ENCODE measurements around the gene ITGB1BP1.

ITGB1BP1 gene

GRCh38 chr2:9445089-9445488 is 21.8 kb upstream of the ITGB1BP1 start:
- no peak for DNase-seq (ENCODE audit: low read depth, low spot score)
- ChIA-PET CTCF (interaction anchor here (1.3 kb wide), 1 partner anchor 25 kb away, joined by 3 read pairs; no protein-coding TSS in a partner anchor), POLR2A (no interaction called here)
- H3K4me3 ChIP-seq (ENCODE audit: low read depth, low read length), result no peak overlapping the region
- no peak for TF ChIP-seq CTCF (IDR thresholded peaks at IDR 0.05; ENCODE audit: insufficient read depth, low read length, missing control alignments)

- ChIA-PET CTCF (interaction anchor here (1.3 kb wide), 1 partner anchor 27 kb away, joined by 3 read pairs; no protein-coding TSS in a partner anchor), POLR2A (no interaction called here)
- TF ChIP-seq CTCF (IDR thresholded peaks at IDR 0.05; ENCODE audit: insufficient read depth, low read length, missing control alignments), result no peak
- no peak overlapping the region for H3K4me3 ChIP-seq (ENCODE audit: low read depth, low read length)
- no peak for DNase-seq (ENCODE audit: low read depth, low spot score)
Measured at GRCh38 chr2:9443526-9443925, 20.2 kb upstream of the ITGB1BP1 start.

- H3K4me3 ChIP-seq (ENCODE audit: low read depth, low read length), result no peak overlapping the region
- ChIA-PET CTCF (no interaction called here), POLR2A (no interaction called here)
- DNase-seq (ENCODE audit: low read depth, low spot score), result no peak
- no peak for TF ChIP-seq CTCF (IDR thresholded peaks at IDR 0.05; ENCODE audit: insufficient read depth, low read length, missing control alignments)
Measured at GRCh38 chr2:9441556-9441955, 18.2 kb upstream of the ITGB1BP1 start.

- ChIA-PET CTCF (no interaction called here), POLR2A (no interaction called here)
- H3K4me3 ChIP-seq (ENCODE audit: low read depth, low read length), result no peak overlapping the region
- no peak for TF ChIP-seq CTCF (IDR thresholded peaks at IDR 0.05; ENCODE audit: insufficient read depth, low read length, missing control alignments)
- DNase-seq (ENCODE audit: low read depth, low spot score), result no peak
Measured at GRCh38 chr2:9440058-9440727, 16.9 kb upstream of the ITGB1BP1 start.

- DNase-seq (ENCODE audit: low read depth, low spot score), result no peak
- POLR2A ChIA-PET, result no interaction called here
- CTCF ChIA-PET, result no interaction called here
- TF ChIP-seq CTCF (IDR thresholded peaks at IDR 0.05; ENCODE audit: insufficient read depth, low read length, missing control alignments), result no peak
- H3K4me3 ChIP-seq (ENCODE audit: low read depth, low read length), result no peak overlapping the region
Measured at GRCh38 chr2:9439536-9439935, 16.2 kb upstream of the ITGB1BP1 start.

GRCh38 chr2:9434489-9434888 is 11.2 kb upstream of the ITGB1BP1 start:
- ChIA-PET POLR2A (interaction anchor here (0.6 kb wide), 1 partner anchor 13 kb away, joined by 3 read pairs; no protein-coding TSS in a partner anchor), CTCF (interaction anchor here (0.9 kb wide), 1 partner anchor 11 kb away, joined by 6 read pairs; the partner anchor contains the start of genes CPSF3 and ITGB1BP1)
- no peak for DNase-seq (ENCODE audit: low read depth, low spot score)
- H3K4me3 ChIP-seq (ENCODE audit: low read depth, low read length), result no peak overlapping the region
- TF ChIP-seq CTCF (IDR thresholded peaks at IDR 0.05; ENCODE audit: insufficient read depth, low read length, missing control alignments), result no peak

All from AG04449 (cell line).